GM21737 (cell line): ENCODE measurements around the gene ZNF555.
"Not testable (repeated sequence)": the region's sequence is repeated elsewhere in the genome, so short reads cannot be mapped to it uniquely, and the experiment has no call there.

Experiments used
- ATAC-seq: cut with Tn5 transposase; IDR thresholded peaks from one replicate; pipeline ENCODE4 v1.9.1; 2021; ENCODE audit warnings: mild to moderate bottlenecking, moderate library complexity; ENCODE audit not compliant: unreplicated experiment

Gene ZNF555

DNA sequence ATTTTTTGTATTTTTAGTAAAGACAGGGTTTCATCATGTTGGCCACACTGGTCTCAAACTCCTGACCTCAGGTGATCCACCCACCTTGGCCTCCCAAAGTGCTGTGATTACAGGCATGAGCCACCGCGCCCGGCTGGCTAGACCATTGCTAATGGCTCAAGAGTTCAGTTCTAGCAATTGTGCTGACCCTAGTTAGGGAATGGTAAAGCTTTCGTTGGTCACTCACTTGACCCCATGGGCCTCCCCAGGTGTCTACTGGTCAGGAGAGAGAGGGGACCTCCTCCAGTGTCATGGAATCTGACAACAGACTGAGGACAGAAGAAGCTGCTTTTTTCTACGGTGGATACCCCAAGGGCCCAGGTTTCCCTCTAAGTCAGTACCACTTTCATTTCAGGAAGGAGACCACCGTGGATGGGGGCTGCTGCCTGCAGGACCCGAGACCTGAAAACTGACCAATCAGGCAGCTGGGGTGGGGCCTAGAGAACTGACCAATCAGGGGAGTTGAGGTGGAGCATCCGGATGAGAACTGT lies 25.3 kb downstream of the ZNF555 start:
- ATAC-seq: no peak

DNA sequence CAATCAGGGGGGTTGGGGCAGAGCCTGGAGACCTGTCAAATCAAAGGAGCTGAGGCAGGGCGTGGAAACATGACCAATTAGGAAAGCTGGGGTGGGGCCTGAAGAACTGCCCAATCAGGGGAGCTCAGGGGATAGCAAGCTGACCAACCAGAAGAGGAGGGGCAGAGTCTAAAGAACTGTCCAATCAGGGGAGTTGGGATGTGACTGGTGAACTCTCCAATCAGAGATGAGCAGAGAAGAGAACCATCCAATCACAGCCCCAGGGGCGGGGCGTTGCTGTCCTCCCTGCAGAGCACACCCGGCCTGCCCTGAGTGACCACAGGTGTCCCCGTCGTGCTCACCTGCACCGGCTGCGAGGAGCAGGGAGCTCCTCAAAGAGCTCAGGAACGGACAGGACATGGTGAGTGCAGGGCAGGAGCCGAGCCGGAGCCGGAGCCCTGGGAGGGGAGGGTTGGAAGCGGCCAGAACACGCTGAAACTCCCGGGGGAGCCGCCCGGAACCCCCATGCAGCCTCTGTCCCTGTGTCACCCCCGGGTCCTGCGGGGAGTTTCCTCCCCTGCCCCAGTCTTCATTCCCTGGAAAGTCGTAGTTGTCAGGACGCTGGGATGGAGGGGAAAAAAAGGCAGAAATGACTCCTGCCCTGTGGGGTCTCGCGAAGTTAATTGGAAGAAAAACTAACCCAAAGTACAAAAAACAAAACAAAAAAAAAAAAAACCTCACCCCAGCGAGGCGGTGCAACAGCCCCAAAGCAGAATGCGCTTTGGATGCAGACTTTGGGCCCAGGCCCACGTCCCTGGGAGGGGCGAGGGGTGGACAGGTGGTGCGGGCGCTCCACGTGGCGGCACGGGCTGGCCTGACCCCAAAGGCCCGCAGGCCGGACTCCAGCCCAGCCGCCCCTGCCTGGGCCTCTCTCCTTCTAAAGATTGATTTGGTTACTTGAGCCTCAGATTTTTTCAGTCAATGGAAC lies 26.0 kb downstream of the ZNF555 start, which contains the start of gene ZNF556:
ZNF556 (plus strand) TSS at position 311 of the 967 bp plus-strand sequence; CDS start at position 398, 87 bp downstream.
- ATAC-seq: no peak

DNA sequence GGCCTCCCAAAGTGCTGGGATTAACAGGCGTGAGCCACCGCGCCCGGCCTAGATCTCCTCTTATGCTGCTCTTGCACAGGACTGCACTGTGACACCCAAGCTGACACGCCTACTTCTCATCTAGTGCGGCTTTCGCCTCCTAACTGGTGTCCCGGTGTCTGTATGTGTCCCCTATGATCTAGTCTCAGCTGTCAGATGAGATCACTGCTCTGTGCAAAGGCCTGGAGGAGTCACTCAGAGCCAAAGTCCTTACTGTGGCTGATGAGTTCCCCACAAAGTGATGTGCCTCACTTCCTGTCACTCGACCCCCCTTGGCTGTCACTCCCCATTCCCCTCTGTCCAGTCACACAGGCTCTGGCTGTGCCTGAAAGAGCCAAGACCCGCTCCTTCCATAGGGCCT lies 28.3 kb downstream of the ZNF555 start:
- no peak for ATAC-seq

DNA sequence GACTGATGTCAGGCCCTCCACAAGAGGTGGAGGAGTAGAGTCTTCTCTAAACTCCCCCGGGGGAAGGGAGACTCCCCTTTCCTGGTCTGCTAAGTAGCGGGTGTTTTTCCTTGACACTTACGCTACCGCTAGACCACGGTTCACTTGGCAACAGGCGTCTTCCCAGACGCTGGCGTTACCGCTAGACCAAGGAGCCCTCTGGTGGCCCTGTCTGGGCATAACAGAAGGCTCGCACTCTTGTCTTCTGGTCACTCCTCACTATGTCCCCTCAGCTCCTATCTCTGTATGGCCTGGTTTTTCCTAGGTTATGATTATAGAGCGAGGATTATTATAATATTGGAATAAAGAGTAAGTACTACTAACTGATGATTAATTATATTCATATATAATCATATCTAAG lies 30.9 kb downstream of the ZNF555 start:
- ATAC-seq: not testable (repeated sequence)

DNA sequence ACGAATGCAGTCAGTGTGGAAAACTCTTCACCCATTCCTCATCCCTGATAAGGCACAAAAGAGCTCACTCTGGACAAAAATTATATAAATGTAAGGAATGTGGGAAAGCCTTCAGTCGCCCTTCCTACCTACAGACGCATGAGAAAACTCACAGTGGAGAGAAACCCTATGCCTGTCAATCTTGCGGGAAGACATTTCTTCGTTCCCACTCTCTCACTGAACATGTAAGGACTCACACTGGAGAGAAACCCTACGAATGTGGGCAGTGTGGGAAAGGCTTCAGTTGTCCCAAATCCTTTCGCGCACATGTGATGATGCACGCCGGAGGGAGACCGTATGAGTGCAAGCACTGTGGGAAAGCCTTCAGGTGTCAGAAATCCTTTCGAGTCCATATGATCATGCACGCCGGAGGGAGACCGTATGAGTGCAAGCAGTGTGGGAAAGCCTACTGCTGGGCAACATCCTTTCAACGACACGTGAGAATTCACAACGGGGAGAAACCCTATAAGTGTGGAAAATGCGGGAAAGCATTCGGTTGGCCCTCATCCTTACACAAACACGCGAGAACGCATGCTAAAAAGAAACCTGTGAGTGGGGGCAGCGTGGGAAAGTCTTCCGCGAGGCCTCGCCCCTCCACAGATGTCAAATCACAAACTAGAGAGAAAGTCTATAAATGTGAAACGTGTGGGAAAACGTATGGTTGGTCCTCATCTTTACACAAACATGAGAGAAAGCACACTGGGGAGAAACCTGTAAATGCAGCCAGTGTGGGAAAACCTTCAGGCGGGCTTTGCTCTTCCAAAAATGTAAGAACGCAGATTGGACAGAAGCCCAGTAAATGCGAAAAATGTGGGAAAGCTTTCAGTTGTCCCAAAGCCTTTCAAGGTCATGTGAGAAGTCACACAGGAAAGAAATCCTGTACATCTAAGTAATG lies 36.4 kb downstream of the ZNF555 start:
- ATAC-seq: no peak

DNA sequence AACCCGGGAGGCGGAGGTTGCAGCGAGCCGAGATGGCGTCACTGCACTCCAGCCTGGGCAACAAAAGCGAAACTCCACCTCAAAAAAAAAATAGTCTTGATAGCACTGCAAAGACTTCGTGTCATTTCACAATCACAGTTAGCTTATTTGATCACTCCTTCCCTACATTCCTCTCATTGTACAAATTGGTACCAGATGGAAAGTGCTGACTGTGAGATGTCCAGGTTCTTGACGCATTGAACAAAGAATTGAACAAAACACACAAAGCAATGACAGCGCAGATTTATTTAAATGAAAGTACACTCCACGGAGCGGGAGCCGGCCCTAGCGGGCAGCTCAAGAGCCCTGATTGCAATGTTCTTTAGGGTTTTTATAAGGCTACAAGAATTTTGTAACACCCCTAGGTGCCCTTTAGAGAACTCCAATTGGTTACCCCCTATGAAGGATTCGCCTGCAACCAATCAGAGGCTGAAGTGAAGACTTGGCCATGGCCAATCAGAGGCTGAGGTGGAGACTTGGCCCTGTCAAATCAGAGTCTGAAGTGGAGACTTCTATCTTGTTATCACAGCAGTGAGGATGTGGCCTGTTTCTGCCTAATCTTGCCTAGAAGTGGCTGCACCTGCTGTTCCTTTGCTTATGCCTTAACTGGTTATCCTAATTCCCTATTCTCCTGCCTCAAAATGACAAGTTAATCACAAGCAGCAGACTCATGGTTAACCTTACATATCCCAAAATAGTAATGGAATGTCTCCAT lies 42.6 kb downstream of the ZNF555 start:
- no peak for ATAC-seq

DNA sequence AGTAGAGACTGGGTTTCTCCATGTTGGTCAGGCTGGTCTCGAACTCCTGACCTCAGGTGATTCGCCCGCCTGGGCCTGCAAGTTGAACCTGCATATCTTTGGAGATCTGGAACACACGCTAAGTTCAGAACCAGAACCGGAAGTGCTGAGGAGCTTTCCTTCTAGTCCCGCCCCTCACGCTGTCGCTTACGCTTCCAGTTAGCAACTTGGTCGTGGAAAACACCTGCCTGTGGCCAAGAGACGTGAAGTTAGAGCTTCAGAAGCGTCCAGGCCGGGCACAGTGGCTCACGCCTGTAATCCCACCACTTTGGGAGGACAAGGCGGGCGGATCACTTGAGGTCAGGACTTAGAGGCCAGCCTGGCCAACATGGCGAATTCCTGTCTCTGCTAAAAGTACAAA lies 44.5 kb downstream of the ZNF555 start:
- no peak for ATAC-seq

DNA sequence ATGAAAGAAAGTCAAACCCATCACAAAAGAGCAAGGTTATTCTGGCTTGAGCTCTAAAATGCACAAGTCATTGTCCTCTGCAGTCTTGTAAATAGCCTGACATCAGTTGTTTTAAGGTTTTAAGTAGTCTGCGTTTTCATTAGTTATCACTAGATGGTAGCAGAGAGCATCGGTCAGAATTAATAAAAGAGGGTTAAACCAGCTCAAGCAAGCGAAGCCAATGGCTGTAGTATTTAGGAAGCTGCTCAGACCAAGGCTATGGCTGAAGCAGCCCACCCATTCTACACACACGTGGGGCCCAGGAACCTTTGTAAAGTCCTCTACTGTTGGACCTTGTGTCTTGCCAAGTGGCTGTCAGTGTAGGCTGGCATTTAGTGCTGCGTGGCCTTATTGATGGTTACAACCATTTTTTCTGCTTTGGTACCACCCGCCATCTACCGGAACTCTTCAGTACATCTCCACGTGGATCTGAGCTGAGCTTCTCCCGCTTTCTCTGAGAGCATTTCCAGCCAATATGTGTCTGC lies 46.2 kb downstream of the ZNF555 start:
- no peak for ATAC-seq

DNA sequence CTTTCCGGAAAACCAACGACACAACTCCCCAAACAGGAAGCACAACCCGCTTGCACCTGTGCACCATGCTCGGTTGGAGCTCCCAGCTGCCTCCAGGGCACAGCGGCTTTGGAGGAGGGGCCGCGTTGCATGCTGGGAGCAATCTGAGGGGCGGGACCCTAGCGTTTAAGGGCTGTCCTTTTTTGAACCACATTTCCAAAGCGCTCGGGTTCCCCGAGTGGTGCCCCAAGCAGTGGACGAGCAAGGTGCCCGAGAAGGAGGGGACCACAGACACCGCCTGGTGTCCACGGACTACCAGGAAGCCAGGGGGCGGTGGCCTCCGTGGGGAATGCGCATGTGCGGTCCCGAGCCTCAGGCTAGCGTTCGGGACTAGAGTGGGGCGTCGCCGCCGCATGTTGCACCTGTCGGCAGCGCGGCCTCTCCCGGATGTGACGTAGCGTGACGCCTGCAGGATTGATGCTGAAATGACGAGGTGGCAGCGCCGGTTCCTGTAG lies 47.5 kb downstream of the ZNF555 start:
- no peak for ATAC-seq

DNA sequence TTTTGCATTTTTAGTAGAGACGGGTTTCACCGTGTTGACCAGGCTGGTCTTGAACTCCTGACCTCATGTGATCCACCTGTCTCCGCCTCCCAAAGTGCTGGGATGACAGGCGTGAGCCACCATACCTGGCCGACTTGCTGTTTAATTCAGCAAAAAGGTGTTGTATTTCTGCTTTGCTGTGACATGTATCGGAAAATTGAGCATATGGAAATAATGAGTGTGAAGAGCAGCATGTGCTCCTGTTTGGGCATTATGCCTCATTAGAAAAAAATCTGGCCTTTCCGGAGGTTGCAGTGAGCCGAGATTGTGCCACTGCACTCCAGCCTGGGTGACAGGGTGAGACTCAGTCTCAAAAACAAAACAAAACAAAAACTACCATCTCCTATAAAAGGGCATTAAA lies 49.3 kb downstream of the ZNF555 start:
- not testable (repeated sequence) for ATAC-seq

DNA sequence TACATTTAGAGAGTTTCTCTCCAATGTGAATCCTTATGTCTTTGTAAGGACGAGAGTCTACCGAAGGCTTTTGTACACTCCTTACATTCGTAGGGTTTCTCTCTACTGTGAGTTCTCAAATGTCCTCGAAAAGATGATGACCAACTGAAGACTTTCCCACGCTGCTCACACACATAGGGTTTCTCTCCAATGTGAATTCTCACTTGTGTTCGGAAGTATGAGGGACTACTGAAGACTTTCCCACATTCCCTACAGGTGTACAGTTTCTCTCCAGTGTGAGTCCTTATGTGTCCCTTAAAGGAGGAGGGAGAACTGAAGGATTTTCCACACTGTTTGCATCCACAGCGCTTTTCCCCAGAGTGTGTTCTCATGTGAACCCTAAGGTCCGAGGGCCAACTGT lies 55.4 kb downstream of the ZNF555 start:
- ATAC-seq: no peak

DNA sequence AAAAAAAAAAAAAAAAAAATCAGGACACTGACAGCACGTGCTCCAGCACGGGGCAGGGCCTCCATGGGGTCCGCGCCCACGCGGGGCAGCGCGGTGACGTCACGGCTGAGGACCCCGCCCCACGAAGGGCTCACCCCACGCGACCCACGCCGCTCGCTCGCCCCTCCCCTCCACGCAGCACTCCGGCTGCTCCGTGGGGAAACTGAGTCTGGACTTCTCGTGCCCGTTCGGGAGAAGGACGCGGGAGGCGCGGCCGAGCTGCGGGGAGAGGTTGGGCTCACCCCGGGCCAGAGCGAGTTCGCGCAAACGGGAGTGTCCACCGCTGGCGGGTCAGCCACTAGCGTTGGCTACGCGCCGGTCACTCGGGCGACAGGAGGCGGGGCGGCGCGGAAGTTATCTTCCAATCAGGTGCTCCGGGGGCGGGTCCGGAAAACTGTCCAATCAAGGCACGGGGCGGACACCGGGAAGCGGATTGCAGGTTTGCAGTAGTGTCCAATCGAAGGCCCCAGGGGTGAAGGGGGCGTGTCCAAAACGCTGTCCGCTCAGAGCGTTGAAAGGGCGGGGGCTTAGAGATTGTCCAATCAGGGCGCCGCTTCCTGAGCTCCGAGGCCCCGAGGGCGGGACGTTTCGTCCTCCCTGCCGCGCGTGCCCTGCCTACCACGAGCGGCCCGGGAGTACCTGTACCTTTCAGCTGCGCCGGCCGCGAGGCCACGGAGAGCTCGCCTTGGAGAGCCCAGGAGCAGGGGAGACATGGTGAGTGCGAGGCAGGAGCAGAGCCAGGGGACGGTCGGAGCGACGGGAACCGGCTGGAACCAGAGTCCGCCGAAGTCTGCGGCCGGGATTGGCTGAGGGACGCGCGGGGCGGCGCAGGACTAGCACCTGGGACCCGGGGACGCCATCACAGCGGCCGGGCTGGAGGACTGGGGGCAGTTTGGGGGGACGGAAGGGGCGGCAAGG lies 59.3 kb downstream of the ZNF555 start, which contains the start of gene ZNF57:
ZNF57 (plus strand) TSS at position 633 of the 957 bp plus-strand sequence; CDS start at position 751, 118 bp downstream.
- ATAC-seq: peak; percentile 96

DNA sequence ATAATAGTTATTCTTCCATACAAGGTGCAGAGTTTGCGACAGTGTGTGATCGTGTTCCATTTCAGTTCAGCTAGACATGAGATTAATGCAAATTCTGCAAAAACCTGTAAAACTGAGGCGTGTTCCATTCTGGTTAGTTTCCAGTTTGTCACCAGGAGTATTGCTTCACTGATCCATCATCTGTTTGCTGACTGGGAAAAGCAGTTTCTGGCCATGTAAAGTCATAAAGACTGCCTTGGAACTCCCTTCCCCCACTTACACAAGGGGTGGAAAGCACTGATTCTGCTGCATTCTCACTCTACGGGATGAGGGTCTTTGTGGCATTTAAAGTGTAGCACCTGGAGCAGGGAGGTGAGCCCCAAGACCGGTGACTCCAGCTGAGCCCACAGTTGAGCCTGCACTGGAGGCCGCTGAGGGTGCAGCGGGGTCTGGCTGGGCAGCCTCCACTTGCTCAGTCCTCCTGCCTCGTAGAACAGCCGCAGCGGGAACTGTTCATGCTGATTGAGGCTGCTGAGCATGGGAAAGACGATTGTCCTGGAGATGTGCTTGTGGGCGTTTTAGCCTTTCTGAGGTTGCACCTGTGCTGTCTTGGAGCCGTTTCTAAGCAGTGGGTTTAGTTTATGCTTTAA lies 61.4 kb downstream of the ZNF555 start:
- no peak for ATAC-seq

DNA sequence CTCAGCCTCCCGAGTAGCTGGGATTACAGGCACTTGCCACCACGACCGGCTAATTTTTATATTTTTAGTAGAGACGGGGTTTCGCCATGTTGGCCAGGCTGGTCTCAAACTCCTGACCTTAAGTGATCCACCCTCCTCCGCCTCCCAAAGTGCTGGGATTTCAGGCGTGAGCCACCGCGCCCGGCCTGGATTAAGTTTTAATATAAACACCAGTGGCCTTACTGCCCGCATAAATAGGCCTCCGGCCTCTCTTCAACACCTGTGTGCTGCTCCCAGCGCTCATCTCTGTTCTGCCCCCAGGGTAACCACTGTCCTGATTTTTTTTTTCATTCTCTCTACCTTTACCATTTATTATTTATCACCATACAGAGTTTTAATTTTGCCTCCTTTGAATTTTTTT lies 62.1 kb downstream of the ZNF555 start:
- ATAC-seq: not testable (repeated sequence)

DNA sequence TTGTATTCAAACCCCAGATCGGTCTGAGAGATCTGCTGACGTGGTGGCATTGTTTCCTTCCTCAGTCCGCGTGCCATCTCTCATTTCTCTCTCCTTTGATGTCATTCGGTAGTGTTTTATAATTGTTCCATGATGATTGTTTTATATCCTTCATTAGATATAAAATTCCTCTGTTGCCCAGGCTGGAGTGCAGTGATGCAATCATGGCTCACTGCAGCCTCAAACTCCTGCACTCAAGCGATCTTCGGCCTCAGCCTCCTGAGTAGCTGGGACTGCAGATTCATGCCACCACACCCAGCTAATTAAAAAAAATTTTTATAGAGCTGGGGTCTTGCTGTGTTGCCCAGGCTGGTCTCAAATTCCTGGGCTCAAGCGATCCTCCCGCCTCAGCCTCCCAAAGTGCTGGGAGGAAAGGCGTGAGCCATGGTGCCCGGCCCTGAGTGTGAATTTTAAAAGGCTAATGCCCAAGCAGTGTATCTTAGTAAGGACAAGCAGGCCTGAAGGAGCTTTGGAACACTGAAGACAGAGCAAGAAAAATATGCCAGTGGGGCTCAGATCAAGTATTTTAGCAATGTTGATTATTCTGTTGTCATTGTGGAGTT lies 64.7 kb downstream of the ZNF555 start:
- no peak for ATAC-seq

DNA sequence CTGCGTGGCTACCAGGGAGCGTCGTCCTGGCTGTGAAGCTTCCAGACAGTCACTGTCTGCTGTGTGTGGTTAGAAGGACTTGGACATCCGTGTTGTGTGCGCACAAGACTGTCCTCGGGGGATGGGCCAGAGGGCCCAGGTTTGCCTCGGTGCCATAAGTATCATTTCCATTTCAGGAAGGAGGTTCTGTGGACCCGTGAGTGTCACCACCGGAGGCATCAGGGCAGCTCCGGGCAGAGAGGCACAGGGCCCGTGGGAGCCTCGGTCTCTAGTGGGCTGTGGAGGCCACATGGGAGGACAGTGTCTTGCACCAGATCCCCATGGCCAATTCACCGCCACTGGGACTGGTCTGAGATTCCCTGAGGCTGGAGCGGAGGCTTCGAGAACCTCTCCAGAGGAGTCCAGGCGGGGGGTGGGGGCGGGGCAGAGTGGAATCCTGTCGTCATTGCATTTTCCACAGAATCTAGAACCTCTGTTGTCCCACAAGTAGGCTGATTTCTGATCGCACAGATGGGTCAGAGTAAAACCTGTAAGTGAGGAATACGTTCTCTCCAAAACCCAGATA lies 65.4 kb downstream of the ZNF555 start:
- no peak for ATAC-seq
